ENCODE results near the gene SNRPE.

The SNRPE gene

GRCh38 chr1:203880606-203881005 is 19.2 kb downstream of the SNRPE start:
- DNase-seq: no peak

DNA sequence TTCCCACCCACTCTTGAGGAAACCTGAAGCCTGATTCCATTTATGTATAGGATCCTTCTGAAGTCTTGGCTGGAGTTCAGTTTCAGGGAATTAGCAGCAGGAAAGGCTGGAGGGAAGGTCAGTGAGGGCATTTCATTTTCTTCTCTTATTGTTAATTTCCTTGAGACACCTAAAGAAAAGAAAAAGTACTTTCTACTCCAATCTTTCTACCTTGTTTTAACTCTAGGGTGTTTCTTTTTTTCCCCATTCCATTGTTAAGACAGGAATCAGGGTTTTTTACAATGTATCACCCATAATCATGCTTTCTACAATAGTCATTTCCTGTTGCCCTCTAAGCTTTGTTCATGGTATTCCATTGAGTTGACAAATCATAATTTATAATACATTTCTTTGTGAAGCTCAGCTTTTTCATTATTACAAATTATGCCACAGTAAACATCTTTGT is 27.4 kb downstream of the SNRPE start:
- DNase-seq: peak; percentile 70

DNA sequence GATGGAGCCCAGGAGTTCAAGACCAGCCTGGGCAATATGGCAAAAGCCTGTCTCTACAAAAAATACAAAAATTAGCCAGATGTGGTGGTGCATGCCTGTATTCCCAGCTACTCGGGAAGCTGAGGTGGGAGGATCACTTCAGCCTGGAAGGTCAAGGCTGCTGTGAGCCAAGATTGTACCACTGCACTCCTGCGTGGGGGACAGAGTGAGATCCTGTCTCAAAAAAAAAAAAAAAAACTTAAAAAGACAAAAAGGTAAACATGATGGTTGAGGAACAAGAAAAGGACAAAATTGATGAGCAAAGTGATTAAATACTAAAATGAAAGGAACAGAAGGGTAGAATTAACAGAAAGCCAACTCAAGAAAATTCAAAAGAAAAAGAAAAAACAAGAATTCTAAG is 30.6 kb downstream of the SNRPE start:
- no peak for DNase-seq

- DNase-seq: no peak
Observed at GRCh38 chr1:203898458-203899352, 37.3 kb downstream of the SNRPE start.

- no peak for DNase-seq
Observed at GRCh38 chr1:203899353-203899716, 37.9 kb downstream of the SNRPE start.

DNA sequence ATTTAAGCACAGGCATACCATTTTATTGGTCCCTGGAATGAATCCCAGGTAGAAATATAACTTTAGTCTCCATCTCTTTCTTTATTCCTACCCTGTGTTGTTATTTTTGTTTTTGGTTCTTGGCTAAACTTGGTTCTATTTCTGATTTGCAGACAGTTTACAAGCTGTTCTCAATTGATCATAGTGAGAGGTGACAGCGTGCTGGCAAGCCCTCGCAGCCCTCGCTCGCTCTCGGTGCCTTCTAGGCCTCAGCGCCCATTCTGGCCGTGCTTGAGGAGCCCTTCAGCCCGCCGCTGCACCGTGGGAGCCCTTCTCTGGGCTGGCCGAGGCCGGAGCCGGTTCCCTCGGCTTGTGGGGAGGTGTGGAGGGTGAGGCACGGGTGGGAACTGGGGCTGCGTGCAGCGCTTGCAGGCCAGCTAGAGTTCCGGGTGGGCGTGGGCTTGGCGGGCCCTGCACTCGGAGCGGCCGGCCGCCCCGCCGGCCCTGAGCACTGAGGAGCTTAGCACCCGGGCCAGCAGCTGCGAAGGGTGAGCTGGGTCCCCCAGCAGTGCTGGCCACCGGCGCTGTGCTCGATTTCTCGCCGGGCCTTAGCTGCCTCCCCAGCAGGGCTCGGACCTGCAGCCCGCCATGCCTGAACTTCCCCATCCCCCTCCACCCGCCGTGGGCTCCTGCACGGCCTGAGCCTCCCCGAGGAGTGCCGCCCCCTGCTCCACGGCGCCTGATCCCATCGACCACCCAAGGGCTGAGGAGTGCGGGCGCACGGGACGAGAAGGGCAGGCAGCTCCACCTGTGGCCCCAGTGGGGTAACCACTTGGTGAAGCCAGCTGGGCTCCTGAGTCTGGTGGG is 38.7 kb downstream of the SNRPE start:
- no peak for DNase-seq

DNA sequence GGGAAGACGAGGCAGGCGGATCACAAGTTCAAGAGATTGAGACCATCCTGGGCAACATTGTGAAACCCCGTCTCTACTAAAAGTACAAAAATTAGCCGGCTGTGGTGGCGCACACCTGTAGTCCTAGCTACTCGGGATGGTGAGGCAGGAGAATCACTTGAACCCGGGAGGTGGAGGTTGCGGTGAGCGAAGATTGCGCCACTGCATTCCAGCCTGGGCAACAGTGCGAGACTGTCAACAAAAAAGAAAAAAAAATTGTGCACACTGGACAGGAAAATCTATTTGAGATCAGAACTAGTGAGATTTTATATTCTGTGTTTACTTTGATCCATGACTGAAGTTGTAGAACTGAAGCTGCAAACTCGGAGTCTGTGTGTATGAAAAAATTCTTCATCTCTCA is 40.2 kb downstream of the SNRPE start:
- no peak for DNase-seq

- no peak for DNase-seq
Observed at GRCh38 chr1:203905275-203905674, 43.9 kb downstream of the SNRPE start.

DNA sequence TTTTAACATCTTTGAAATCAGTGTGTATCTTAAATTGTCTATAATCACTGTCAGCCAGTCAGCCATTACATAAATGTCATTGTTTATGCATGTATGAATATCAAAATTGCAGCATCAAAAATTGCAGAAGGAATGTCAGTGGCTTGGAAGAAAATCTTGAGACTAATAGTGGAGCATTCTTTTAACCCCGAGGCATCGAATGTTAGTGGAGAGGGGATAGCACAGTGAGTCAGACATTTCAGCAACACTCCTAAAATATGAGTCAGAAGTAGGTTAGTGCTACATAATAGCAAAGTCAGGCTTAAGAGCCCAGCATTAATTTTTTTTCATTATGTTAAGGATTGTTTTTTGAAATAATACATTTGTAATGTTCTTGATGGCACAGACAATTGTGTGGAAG is 45.5 kb downstream of the SNRPE start:
- peak; percentile 95 for DNase-seq

DNA sequence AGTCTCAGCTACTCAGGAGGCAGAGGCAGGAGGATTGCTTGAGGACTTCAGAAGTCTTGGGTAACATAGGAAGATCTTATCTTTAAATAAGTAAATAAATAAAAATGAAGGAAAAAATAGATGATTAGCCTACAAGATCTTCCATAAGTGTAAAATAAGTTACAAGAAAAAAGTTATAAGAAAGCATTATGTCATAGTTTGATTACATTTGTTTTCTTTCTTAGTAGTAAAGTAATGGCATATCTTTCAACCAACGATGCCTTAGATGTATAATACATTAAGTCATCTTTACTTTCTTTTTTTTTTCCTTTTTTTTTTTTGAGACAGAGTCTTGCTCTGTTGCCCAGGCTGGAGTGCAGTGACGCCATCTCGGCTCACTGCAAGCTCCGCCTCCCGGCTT is 46.5 kb downstream of the SNRPE start:
- peak; percentile 30 for DNase-seq

- peak; percentile 65 for DNase-seq
Observed at GRCh38 chr1:203911806-203912205, 50.4 kb downstream of the SNRPE start.

DNA sequence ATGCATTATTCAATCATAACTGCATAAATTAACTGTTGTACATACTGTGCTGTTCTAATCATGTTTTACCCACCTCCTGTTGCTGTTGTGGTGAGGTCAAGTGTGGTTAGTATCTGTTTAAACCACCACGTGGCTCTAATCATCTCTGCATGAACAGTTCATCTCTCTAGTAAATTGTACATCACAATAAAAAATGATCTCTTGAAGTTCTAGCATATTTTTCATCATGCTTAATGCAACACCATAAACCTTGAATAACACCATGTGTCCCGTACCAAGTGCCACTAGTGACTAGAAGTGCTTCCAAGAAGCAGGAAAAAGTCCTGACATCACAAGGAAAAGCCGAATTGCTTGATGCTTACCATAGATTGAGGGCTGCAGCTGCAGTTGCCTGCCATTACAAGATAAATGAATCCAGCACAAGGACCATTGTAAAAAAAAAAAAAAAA is 51.7 kb downstream of the SNRPE start:
- peak; percentile 23 for DNase-seq

DNA sequence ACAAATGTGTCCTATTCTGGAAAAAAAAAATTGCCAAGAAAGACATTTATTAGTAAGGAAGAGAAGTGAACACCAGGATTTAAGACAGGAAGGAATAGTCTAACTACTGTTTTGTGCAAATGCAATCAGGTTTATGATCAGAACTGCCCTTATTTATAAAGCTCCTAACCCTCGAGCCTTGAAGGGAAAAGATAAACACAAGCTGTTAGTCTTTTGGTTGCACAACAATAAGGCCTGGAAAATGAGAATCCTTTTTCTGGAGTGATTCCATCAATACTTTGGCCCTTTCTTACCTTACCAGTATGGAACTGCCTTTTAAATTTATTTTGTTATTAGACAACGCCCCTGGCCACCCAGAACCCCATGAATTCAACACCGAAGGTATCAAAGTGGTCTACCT is 52.9 kb downstream of the SNRPE start:
- DNase-seq: no peak

DNA sequence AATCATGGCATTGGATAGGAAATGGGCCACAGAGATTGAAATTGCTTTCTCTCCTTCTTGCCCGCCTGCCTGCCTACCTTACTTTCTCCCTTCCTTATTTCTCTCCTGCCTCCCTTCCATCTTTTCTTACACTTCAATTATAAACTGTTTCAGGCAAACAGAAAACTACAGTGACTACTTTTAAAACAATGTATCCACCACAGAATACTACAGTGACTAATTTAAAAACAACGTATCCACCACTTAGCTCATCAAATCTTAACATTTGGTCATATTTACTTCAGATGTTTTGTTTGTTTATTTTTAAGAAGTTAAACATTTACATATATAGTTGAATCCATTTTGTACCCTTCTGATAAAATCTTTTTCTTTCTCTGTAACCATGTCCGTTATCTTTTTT is 54.4 kb downstream of the SNRPE start:
- DNase-seq: peak; percentile 58

- DNase-seq: no peak
Observed at GRCh38 chr1:203916756-203917155, 55.4 kb downstream of the SNRPE start.

All from fibroblast of skin of scalp (primary cell).